ENCODE data around the gene MAP3K12. TPM values are rescaled to one million over a fixed set of nuclear protein-coding genes. Genes with fewer than 3 reads are reported as not detected.

MAP3K12 gene
- total and polyA plus RNA-seq, 10 of the 15 experiments (the other 5 are each of a cell fraction or from before 2014, with no cell fraction given): 0.45 to 14.9 (median 6.9) TPM

DNA sequence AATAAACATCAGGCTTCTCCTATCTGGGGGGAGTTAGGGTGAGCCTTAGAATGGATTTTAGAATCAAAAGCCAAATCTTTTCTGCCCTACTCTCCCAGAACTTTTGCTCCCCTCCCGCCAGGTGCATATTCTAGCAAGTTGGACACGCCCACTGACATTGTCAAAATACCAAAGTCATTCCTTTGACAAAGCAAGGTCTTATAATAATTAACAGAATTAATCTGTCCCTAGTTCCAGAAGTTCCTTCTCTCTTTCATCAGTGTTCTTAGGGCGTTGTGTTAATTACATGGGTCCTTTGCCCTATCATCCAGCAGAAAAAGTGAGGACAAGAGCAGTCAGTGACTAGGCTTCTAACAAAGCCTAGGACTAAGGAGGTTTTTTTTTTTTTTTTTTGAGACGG, 55.3 kb downstream of the MAP3K12 start:
- peaks cover 26% of the 10 kb centered on the region for H3K79me2 ChIP-seq (ENCODE audit: control insufficient read depth, insufficient read depth, low read length)
- in situ Hi-C loops (cut with MboI) (no loop called here), intact Hi-C loops (cut with micrococcal nuclease; ENCODE audit: unreplicated experiment) (no loop called here)
- peak overlapping the region; percentile 62 for H3K4me2 ChIP-seq (ENCODE audit: control insufficient read depth, insufficient read depth)
- 97% methylated on average over 3 of the region's 4 CpGs for WGBS (ENCODE audit: insufficient coverage, insufficient replicate concordance, low lambda C conversion rate, missing lambda C conversion rate)
- no TSS peak for BruUV-seq (replicated peaks)
- H3K27me3 ChIP-seq (replicated peaks in 1 of 2; ENCODE audit: control insufficient read depth in 2 of 2, insufficient read depth in 2 of 2, low read length in 1 of 2): no peaks in the 10 kb centered on the region
- RAD21 ChIA-PET (ENCODE audit: unreplicated experiment): no interaction called here
- H3K27ac ChIP-seq (ENCODE audit: control insufficient read depth, insufficient read depth): no peak overlapping the region
- ATAC-seq (no peak), FAIRE-seq (no peak), DNase-seq (ENCODE audit: low read depth, low spot score) (no peak)
- H4K20me1 ChIP-seq (ENCODE audit: control insufficient read depth, insufficient read depth): no peaks in the 10 kb centered on the region
- H3K9me3 ChIP-seq (replicated peaks; ENCODE audit: control insufficient read depth, insufficient read depth, low read length): no peaks in the 10 kb centered on the region
- H3K9ac ChIP-seq (ENCODE audit: control insufficient read depth, insufficient read depth, low read length): no peak overlapping the region
- POLR2A ChIA-PET: interaction anchor here (1.4 kb wide), 1 partner anchor 57 kb away, joined by 5 read pairs; the partner anchor contains the start of gene TARBP2
- H3K4me3 ChIP-seq: no peak overlapping the region
- peaks cover 9% of the 10 kb centered on the region; the same call in 1 of the 2 replicates for H3K4me1 ChIP-seq (ENCODE audit: control insufficient read depth, insufficient read depth, low read length)
- H2AFZ ChIP-seq (ENCODE audit: control insufficient read depth, low read depth, low read length): no peak overlapping the region
- CTCF ChIA-PET: no interaction called here
- H3K36me3 ChIP-seq (ENCODE audit: control insufficient read depth in 2 of 2, insufficient read depth in 2 of 2, low read length in 1 of 2): peaks cover 0 to 12% of the 10 kb centered on the region in 2 experiments; a peak in 1 of 4 replicates
- SMC1A ChIA-PET (ENCODE audit: uncharacterized antibody, unreplicated experiment): interaction anchor here (0.6 to 1.4 kb wide), 2 partner anchors 38 to 1370 kb away, joined by 3 to 4 read pairs; no protein-coding TSS in a partner anchor
- TF ChIP-seq, protein P1, sequence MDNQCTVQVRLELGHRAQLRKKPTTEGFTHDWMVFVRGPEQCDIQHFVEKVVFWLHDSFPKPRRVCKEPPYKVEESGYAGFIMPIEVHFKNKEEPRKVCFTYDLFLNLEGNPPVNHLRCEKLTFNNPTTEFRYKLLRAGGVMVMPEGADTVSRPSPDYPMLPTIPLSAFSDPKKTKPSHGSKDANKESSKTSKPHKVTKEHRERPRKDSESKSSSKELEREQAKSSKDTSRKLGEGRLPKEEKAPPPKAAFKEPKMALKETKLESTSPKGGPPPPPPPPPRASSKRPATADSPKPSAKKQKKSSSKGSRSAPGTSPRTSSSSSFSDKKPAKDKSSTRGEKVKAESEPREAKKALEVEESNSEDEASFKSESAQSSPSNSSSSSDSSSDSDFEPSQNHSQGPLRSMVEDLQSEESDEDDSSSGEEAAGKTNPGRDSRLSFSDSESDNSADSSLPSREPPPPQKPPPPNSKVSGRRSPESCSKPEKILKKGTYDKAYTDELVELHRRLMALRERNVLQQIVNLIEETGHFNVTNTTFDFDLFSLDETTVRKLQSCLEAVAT (IDR thresholded peaks at IDR 0.05): no peak
- TF ChIP-seq MEF2B (IDR thresholded peaks at IDR 0.05; ENCODE audit: partially characterized antibody, poor library complexity, severe bottlenecking) (no peak), TBL1XR1 (IDR thresholded peaks at IDR 0.05; ENCODE audit: low read depth, low read length) (no peak), GATAD2B (conservative IDR thresholded peaks at IDR 0.05; ENCODE audit: low read depth) (no peak), PAX8 (IDR thresholded peaks at IDR 0.05) (no peak), FOXM1 (IDR thresholded peaks at IDR 0.05; ENCODE audit: low read depth, low read length) (no peak), SRF (IDR thresholded peaks at IDR 0.05; ENCODE audit: low read depth in 2 of 2, low read length in 2 of 2) (no peak), STAT3 (IDR thresholded peaks at IDR 0.05; ENCODE audit: low read depth, low read length) (no peak), MXI1 (IDR thresholded peaks at IDR 0.05; ENCODE audit: low read depth, low read length) (no peak), RAD51 (IDR thresholded peaks at IDR 0.05) (no peak), KLF5 (IDR thresholded peaks at IDR 0.05; ENCODE audit: partially characterized antibody) (no peak), CEBPB (IDR thresholded peaks at IDR 0.05; ENCODE audit: borderline replicate concordance in 1 of 2, low read depth in 2 of 2, low read length in 2 of 2) (no peak), NFYB (IDR thresholded peaks at IDR 0.05; ENCODE audit: insufficient read depth, low read depth, low read length) (no peak), PML (IDR thresholded peaks at IDR 0.05; ENCODE audit: low read length) (no peak), SPI1 (IDR thresholded peaks at IDR 0.05; ENCODE audit: borderline replicate concordance, insufficient read depth, low read depth, low read length) (no peak)
- TF ChIP-seq, protein P2, sequence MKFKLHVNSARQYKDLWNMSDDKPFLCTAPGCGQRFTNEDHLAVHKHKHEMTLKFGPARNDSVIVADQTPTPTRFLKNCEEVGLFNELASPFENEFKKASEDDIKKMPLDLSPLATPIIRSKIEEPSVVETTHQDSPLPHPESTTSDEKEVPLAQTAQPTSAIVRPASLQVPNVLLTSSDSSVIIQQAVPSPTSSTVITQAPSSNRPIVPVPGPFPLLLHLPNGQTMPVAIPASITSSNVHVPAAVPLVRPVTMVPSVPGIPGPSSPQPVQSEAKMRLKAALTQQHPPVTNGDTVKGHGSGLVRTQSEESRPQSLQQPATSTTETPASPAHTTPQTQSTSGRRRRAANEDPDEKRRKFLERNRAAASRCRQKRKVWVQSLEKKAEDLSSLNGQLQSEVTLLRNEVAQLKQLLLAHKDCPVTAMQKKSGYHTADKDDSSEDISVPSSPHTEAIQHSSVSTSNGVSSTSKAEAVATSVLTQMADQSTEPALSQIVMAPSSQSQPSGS (IDR thresholded peaks at IDR 0.05; ENCODE audit: low read length): no peak
- TF ChIP-seq, protein P3, sequence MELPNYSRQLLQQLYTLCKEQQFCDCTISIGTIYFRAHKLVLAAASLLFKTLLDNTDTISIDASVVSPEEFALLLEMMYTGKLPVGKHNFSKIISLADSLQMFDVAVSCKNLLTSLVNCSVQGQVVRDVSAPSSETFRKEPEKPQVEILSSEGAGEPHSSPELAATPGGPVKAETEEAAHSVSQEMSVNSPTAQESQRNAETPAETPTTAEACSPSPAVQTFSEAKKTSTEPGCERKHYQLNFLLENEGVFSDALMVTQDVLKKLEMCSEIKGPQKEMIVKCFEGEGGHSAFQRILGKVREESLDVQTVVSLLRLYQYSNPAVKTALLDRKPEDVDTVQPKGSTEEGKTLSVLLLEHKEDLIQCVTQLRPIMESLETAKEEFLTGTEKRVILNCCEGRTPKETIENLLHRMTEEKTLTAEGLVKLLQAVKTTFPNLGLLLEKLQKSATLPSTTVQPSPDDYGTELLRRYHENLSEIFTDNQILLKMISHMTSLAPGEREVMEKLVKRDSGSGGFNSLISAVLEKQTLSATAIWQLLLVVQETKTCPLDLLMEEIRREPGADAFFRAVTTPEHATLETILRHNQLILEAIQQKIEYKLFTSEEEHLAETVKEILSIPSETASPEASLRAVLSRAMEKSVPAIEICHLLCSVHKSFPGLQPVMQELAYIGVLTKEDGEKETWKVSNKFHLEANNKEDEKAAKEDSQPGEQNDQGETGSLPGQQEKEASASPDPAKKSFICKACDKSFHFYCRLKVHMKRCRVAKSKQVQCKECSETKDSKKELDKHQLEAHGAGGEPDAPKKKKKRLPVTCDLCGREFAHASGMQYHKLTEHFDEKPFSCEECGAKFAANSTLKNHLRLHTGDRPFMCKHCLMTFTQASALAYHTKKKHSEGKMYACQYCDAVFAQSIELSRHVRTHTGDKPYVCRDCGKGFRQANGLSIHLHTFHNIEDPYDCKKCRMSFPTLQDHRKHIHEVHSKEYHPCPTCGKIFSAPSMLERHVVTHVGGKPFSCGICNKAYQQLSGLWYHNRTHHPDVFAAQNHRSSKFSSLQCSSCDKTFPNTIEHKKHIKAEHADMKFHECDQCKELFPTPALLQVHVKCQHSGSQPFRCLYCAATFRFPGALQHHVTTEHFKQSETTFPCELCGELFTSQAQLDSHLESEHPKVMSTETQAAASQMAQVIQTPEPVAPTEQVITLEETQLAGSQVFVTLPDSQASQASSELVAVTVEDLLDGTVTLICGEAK (IDR thresholded peaks at IDR 0.05; ENCODE audit: borderline replicate concordance): no peak
